ENCODE results near the gene HAUS8. TPM values are rescaled to one million over a fixed set of nuclear protein-coding genes. Genes with fewer than 3 reads are reported as not detected.

The HAUS8 gene
- total and polyA plus RNA-seq, 2 of the 8 experiments (the other 6 are each of a cell fraction or from before 2014, with no cell fraction given) = 18.4 to 23.2 TPM

DNA sequence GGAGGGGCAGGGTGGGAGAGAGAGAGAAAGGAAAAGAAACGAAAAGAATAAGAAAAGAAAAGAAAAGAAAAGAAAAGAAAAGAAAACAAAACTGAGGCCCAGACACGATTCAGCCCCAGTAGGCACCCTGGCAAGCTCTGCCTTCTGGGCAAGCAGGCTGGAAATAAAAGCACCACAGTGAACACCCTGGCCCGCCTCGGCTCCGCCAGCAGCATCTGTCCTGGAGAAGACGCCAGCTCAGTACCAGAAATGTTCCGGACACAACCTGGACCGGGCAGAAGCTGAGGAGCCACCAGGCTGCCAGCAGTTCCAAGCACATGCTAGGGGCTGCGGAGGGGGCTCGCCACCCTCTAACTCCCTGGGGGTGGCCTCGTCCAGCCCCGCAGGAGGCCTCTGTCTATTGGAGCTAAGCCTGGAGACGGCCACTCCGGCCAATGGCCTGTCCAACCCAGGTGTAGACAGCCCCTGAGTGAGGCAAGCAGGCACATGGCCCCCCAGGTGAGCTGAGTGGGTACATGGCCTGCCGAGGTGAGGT is 37.2 kb downstream of the HAUS8 start (continued):
- TF ChIP-seq CBX8 (IDR thresholded peaks at IDR 0.05; ENCODE audit: borderline replicate concordance, low read depth, low read length) (no peak), EGR1 (IDR thresholded peaks at IDR 0.05; ENCODE audit: borderline replicate concordance, low read depth, low read length) (no peak), E2F6 (IDR thresholded peaks at IDR 0.05) (no peak), JUND (IDR thresholded peaks at IDR 0.05; ENCODE audit: low read length) (no peak), KDM1A (IDR thresholded peaks at IDR 0.05; ENCODE audit: borderline replicate concordance, low read length) (no peak), POU5F1 (IDR thresholded peaks at IDR 0.05; ENCODE audit: low read depth, low read length) (no peak)

All from H1 (cell line).